Measurements from ENCODE around the gene FAM161B. TPM values are rescaled to one million over a fixed set of nuclear protein-coding genes. Genes with fewer than 3 reads are reported as not detected.
"Not testable (repeated sequence)": the region's sequence is repeated elsewhere in the genome, so short reads cannot be mapped to it uniquely, and the experiment has no call there.

Gene FAM161B
- total and polyA plus RNA-seq, 2 of the 4 experiments (the other 2 are of a cell fraction): 1.9 to 2.5 TPM

DNA sequence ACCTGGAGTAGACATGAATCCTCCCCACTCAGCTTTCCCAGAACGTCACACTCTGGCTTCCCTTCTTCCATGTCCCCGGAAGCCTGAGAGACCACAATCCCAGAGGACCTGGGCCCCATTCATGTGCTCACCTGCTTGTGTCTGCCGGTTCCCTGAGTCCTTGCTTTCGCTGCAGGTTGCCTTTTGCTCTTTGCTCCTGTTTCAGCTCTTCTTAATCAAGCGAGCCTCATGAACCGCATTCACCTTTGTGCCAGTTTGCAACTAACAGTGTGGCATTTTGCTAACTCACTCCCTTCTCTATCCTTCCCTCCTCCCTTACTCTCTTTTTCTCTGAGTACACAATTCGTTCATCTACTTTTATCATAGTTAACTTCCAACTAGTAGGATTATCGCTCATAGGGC is 46.1 kb upstream of the FAM161B start:
- Histone ChIP-seq H2BK20ac (ENCODE audit: low read depth, low read length) (no peak overlapping the region), H3K23ac (ENCODE audit: low read depth, low read length) (no peak overlapping the region), H2BK15ac (ENCODE audit: low read depth, low read length) (no peak overlapping the region), H3K27me3 (ENCODE audit: control insufficient read depth, insufficient read depth, low read length) (no peaks in the 10 kb centered on the region), H3K14ac (replicated peaks; ENCODE audit: low read depth, low read length) (no peak overlapping the region), H2AK9ac (replicated peaks; ENCODE audit: low read depth, low read length, poor library complexity) (no peak overlapping the region), H3K9me3 (ENCODE audit: control insufficient read depth, insufficient read depth, low read length) (no peaks in the 10 kb centered on the region), H3K56ac (ENCODE audit: extremely low read depth, insufficient read depth, low read length) (no peak overlapping the region), H3K4me1 (ENCODE audit: control insufficient read depth, insufficient read depth, low read length) (no peaks in the 10 kb centered on the region), H4K8ac (ENCODE audit: low read depth in 2 of 2, low read length in 2 of 2) (no peak overlapping the region), H2BK120ac (ENCODE audit: low read depth, low read length) (no peak overlapping the region), H2AFZ (replicated peaks; ENCODE audit: low read length, poor library complexity) (no peak overlapping the region), H2AK5ac (ENCODE audit: low read depth, low read length) (no peak overlapping the region), H3K4ac (ENCODE audit: low read depth, low read length) (no peak overlapping the region), H2BK5ac (ENCODE audit: low read depth, low read length, poor library complexity, severe bottlenecking) (no peak overlapping the region), H3K79me1 (ENCODE audit: low read depth in 1 of 2, low read length in 2 of 2) (no peaks in the 10 kb centered on the region), H3K27ac (ENCODE audit: insufficient read depth, low read length) (no peak overlapping the region), H3K36me3 (ENCODE audit: control insufficient read depth, insufficient read depth, low read length) (0 out of 2 replicates have a peak, but pooled peaks cover 3% of the 10 kb centered on the region), H3K18ac (ENCODE audit: low read depth, low read length) (no peak overlapping the region), H4K91ac (ENCODE audit: insufficient read depth, low read depth, low read length) (no peak overlapping the region), H3K4me3 (ENCODE audit: insufficient read depth, low read depth, low read length) (no peak overlapping the region), H3K4me2 (ENCODE audit: low read depth, low read length) (no peak overlapping the region), H4K5ac (ENCODE audit: low read depth, low read length) (no peak overlapping the region), H3K9ac (ENCODE audit: low read depth, low read length) (no peak overlapping the region), H4K20me1 (ENCODE audit: insufficient read depth, low read length) (no peaks in the 10 kb centered on the region), H3K9me1 (ENCODE audit: insufficient read depth, low read length) (no peaks in the 10 kb centered on the region)
- POLR2A ChIA-PET (ENCODE audit: unreplicated experiment): no interaction called here
- TF ChIP-seq MAFK (IDR thresholded peaks at IDR 0.05; ENCODE audit: low read depth, low read length) (no peak), POLR2A (IDR thresholded peaks at IDR 0.05; ENCODE audit: low read depth, low read length) (no peak), RCOR1 (IDR thresholded peaks at IDR 0.05; ENCODE audit: insufficient replicate concordance, low read length) (no peak), RAD21 (IDR thresholded peaks at IDR 0.05; ENCODE audit: low read length) (no peak), NFE2L2 (IDR thresholded peaks at IDR 0.05; ENCODE audit: low read depth, low read length) (no peak), CEBPB (IDR thresholded peaks at IDR 0.05; ENCODE audit: low read depth, low read length) (no peak)
- TF ChIP-seq, protein P1, sequence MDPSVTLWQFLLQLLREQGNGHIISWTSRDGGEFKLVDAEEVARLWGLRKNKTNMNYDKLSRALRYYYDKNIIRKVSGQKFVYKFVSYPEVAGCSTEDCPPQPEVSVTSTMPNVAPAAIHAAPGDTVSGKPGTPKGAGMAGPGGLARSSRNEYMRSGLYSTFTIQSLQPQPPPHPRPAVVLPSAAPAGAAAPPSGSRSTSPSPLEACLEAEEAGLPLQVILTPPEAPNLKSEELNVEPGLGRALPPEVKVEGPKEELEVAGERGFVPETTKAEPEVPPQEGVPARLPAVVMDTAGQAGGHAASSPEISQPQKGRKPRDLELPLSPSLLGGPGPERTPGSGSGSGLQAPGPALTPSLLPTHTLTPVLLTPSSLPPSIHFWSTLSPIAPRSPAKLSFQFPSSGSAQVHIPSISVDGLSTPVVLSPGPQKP (IDR thresholded peaks at IDR 0.05; ENCODE audit: borderline replicate concordance, low read depth, low read length): no peak
- no peak for DNase-seq
- intact Hi-C loops (cut with micrococcal nuclease): no loop called here
- no TSS peak for BruUV-seq (replicated peaks)
- WGBS, 2 experiments (ENCODE audit: extremely low coverage in 2 of 2, insufficient read length in 1 of 2): 90% methylated on average over 2 of the region's 8 CpGs; no CpG with 5 or more reads in 1 of the 2 experiments
- in situ Hi-C loops (cut with MboI; ENCODE audit: low sequenced_read_pairs): no loop called here
- CTCF ChIA-PET: no interaction called here
- dilution Hi-C loops (cut with HindIII; ENCODE audit: low sequenced_read_pairs, unreplicated experiment): no loop called here
- ATAC-seq (ENCODE audit: low read depth): no peak

DNA sequence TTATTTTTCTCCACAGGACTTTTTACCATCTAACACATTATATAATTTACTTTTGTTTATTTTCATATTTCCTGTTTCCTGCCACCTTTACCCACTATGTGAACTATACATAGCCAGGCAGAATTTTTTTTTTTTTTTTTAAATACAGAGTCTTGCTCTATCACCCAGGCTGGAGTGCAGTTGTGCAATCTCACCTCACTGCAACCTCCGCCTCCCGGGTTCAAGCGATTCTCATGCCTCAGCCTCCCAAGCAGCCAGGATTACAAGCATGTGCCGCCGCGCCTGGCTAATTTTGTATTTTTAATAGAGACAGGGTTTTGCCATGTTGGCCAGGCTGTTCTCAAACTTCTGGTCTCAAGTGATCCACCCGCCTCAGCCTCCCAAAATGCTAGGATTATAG is 45.0 kb upstream of the FAM161B start:
- ATAC-seq (ENCODE audit: low read depth); H3K27me3 ChIP-seq (ENCODE audit: control insufficient read depth, insufficient read depth, low read length); H2AK9ac ChIP-seq (replicated peaks; ENCODE audit: low read depth, low read length, poor library complexity); H3K79me1 ChIP-seq (ENCODE audit: low read depth in 1 of 2, low read length in 2 of 2); H4K20me1 ChIP-seq (ENCODE audit: insufficient read depth, low read length); H2AK5ac ChIP-seq (ENCODE audit: low read depth, low read length); H4K8ac ChIP-seq (ENCODE audit: low read depth in 2 of 2, low read length in 2 of 2); H3K36me3 ChIP-seq (ENCODE audit: control insufficient read depth, insufficient read depth, low read length); H3K56ac ChIP-seq (ENCODE audit: extremely low read depth, insufficient read depth, low read length); H3K27ac ChIP-seq (ENCODE audit: insufficient read depth, low read length); CTCF ChIA-PET; H3K9me1 ChIP-seq (ENCODE audit: insufficient read depth, low read length); H3K4me3 ChIP-seq (ENCODE audit: insufficient read depth, low read depth, low read length); dilution Hi-C loops (cut with HindIII; ENCODE audit: low sequenced_read_pairs, unreplicated experiment); H3K4me1 ChIP-seq (ENCODE audit: control insufficient read depth, insufficient read depth, low read length); H3K14ac ChIP-seq (replicated peaks; ENCODE audit: low read depth, low read length); H3K9ac ChIP-seq (ENCODE audit: low read depth, low read length); H3K4ac ChIP-seq (ENCODE audit: low read depth, low read length); H2AFZ ChIP-seq (replicated peaks; ENCODE audit: low read length, poor library complexity); POLR2A ChIA-PET (ENCODE audit: unreplicated experiment); H2BK5ac ChIP-seq (ENCODE audit: low read depth, low read length, poor library complexity, severe bottlenecking); H4K91ac ChIP-seq (ENCODE audit: insufficient read depth, low read depth, low read length); H3K9me3 ChIP-seq (ENCODE audit: control insufficient read depth, insufficient read depth, low read length); DNase-seq; H2BK120ac ChIP-seq (ENCODE audit: low read depth, low read length); H2BK20ac ChIP-seq (ENCODE audit: low read depth, low read length); intact Hi-C loops (cut with micrococcal nuclease); H3K18ac ChIP-seq (ENCODE audit: low read depth, low read length); H2BK15ac ChIP-seq (ENCODE audit: low read depth, low read length); H3K4me2 ChIP-seq (ENCODE audit: low read depth, low read length); BruUV-seq (replicated peaks); in situ Hi-C loops (cut with MboI; ENCODE audit: low sequenced_read_pairs); H3K23ac ChIP-seq (ENCODE audit: low read depth, low read length); H4K5ac ChIP-seq (ENCODE audit: low read depth, low read length): not testable (repeated sequence)
- 100% methylated on average over 3 of the region's 7 CpGs; no CpG with 5 or more reads in 1 of the 2 experiments for WGBS, 2 experiments (ENCODE audit: extremely low coverage in 2 of 2, insufficient read length in 1 of 2)

All from IMR-90 (cell line).